ENCODE data around the gene ERBB4.

Gene ERBB4

DNA sequence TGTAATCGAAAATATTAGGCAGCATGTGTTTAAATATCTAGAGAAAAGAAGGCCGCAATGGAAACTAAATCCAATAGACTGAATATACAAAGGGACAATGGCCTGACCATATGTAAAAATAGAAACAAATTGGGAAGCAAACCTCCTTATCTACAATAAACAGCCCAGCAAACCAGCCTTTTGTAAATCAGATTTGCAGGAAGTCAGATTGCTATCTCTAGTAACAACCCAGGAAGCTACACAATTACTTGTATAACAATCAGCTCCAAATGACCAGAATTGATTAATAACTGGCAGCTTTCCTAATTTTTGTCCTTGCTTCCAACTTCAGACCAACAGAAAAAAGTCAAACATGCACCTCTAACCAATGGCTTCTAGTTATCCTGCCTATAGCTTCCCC, 1122.2 kb downstream of the ERBB4 start:
- DNase-seq (ENCODE audit: extremely low read depth, low read depth), result no peak
- no peak for TF ChIP-seq CTCF (IDR thresholded peaks at IDR 0.05; ENCODE audit: low read depth, low read length)

DNA sequence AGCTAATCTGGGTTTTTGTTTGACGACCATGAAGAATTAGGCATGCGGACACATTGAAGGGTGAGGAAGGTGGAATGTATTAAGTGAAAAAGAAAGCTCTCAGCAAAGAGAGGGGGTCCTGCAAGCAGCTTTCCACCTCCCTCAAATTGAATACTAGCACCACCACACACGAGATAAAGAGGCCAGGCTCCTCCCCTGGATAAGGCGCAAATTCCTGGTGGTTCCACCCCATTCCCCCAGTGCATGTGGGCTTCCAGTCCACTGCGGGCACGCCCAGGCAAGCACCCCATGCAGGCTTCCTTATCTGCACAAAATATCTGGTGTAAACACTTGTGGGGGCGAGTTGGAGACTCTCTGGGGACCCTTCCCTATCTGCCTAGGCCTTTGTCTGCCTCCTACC, 1124.9 kb downstream of the ERBB4 start:
- no peak for DNase-seq (ENCODE audit: extremely low read depth, low read depth)
- TF ChIP-seq CTCF (IDR thresholded peaks at IDR 0.05; ENCODE audit: low read depth, low read length), result no peak

DNA sequence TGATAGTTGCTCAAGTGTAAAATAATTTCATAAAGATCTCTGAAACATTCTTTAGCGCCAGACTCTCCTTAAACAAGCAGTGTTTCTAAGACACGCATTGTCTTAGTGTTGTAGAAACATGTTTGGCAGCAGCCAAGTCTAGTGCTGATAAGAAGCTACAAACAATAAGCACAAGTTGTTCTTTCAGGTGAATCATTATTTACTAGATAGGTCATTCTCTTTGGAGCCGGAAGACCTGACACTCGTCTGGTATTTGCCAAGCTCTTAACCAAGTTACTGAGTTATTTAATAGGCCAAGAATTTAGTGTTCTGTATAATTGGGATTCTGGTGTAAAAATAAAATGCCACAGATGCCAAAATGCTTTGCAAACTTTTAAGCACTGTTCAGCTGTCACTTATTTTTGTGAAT, 1130.1 kb downstream of the ERBB4 start:
- no peak for DNase-seq (ENCODE audit: extremely low read depth, low read depth)
- TF ChIP-seq CTCF (IDR thresholded peaks at IDR 0.05; ENCODE audit: low read depth, low read length), result no peak

DNA sequence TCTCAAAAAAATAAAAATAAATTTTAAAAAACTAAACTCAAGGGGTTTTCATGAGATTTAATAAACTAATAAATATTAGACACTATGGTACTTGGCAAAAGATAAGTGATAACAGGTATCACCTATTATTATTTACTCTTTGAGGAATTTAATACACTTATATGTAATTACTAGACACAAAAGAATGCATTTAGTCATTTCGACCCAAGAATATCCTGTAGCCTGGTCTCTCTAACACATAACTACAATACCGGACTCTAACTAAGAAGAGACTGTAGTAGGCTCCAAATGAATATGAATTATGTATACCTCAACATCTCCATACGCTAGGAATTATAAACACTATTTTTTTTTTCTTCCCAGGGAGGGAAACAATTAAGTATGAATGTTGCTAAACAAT, 1131.5 kb downstream of the ERBB4 start:
- no peak for DNase-seq (ENCODE audit: extremely low read depth, low read depth)

GRCh38 chr2:211405036-211405435, 1133.6 kb downstream of the ERBB4 start:
- DNase-seq (ENCODE audit: extremely low read depth, low read depth), result no peak
- TF ChIP-seq CTCF (IDR thresholded peaks at IDR 0.05; ENCODE audit: low read depth, low read length), result no peak

More for the DNA sequence above, 1131.5 kb downstream of the ERBB4 start:
- no peak for TF ChIP-seq CTCF (IDR thresholded peaks at IDR 0.05; ENCODE audit: low read depth, low read length)

- DNase-seq (ENCODE audit: extremely low read depth, low read depth), result no peak
- no peak for TF ChIP-seq CTCF (IDR thresholded peaks at IDR 0.05; ENCODE audit: low read depth, low read length)
These were observed 1134.5 kb downstream of the ERBB4 start for GRCh38 chr2:211404098-211404497.

GRCh38 chr2:211401328-211401727, 1137.3 kb downstream of the ERBB4 start:
- no peak for DNase-seq (ENCODE audit: extremely low read depth, low read depth)
- no peak for TF ChIP-seq CTCF (IDR thresholded peaks at IDR 0.05; ENCODE audit: low read depth, low read length)

Measured in AG09319 (cell line).